Progenitor cell of endocrine pancreas (in vitro differentiated cells): Measurements from ENCODE around the gene KIF3B. TPM values are rescaled to one million over a fixed set of nuclear protein-coding genes. Genes with fewer than 3 reads are reported as not detected.

Source experiments
- DNase-seq: peaks from one replicate; pipeline ENCODE4 v3.0.0; 2021; ENCODE audit warnings: low spot score; ENCODE audit not compliant: unreplicated experiment
- H3K27ac Mint-ChIP-seq: 2 replicates; pipeline ENCODE4 v1.8.0; 2021; ENCODE audit warnings: mild to moderate bottlenecking, moderate library complexity, mixed read lengths
- H3K27me3 Mint-ChIP-seq: 2 replicates; pipeline ENCODE4 v1.8.0; 2021; ENCODE audit warnings: mixed read lengths
- H3K36me3 Mint-ChIP-seq: 2 replicates; pipeline ENCODE4 v1.8.0; 2022; ENCODE audit warnings: mixed read lengths; ENCODE audit not compliant: insufficient read depth
- H3K4me1 Mint-ChIP-seq: 2 replicates; pipeline ENCODE4 v1.8.0; 2021; ENCODE audit warnings: low read depth, mixed read lengths
- H3K4me3 Mint-ChIP-seq: 2 replicates; pipeline ENCODE4 v1.8.0; 2021; ENCODE audit warnings: low read depth, mild to moderate bottlenecking, moderate library complexity, mixed read lengths
- H3K9me3 Mint-ChIP-seq: 2 replicates; pipeline ENCODE4 v1.8.0; 2021; ENCODE audit warnings: low read depth, mixed read lengths
- CTCF ChIP-seq: fragments of 200-600 bp; sonication (generic); IDR thresholded peaks from one replicate; pipeline ENCODE4 v1.5.0; 2021; ENCODE audit warnings: antibody characterized with exemption, mild to moderate bottlenecking; ENCODE audit not compliant: unreplicated experiment
- total RNA-seq: library from RNA; stranded (reverse); gene quantifications from 2 replicates; pipeline ENCODE4 v1.2.1, GENCODE V29; 2021

Gene KIF3B
- total RNA-seq, 1 donor from 2014 or later, result 61.6 TPM

GRCh38 chr20:32297439-32297838 is 20.0 kb downstream of the KIF3B start:
- Mint-ChIP-seq H3K4me3 (no peak overlapping the region), H3K27ac (no peak overlapping the region), H3K27me3 (no peaks in the 10 kb centered on the region), H3K4me1 (peaks cover 28% of the 10 kb centered on the region), H3K36me3 (no peaks in the 10 kb centered on the region), H3K9me3 (no peaks in the 10 kb centered on the region)
- no peak for DNase-seq
- no peak for TF ChIP-seq CTCF

GRCh38 chr20:32300647-32301046 is 23.2 kb downstream of the KIF3B start:
- no peaks in the 10 kb centered on the region for H3K9me3 Mint-ChIP-seq
- TF ChIP-seq CTCF, result no peak
- peaks cover 27% of the 10 kb centered on the region for H3K4me1 Mint-ChIP-seq
- H3K27ac Mint-ChIP-seq, result peak overlapping the region; percentile 26
- peaks cover 1% of the 10 kb centered on the region for H3K36me3 Mint-ChIP-seq
- H3K4me3 Mint-ChIP-seq, result no peak overlapping the region
- H3K27me3 Mint-ChIP-seq, result no peaks in the 10 kb centered on the region
- DNase-seq, result no peak

GRCh38 chr20:32301719-32302506 is 24.5 kb downstream of the KIF3B start:
- DNase-seq, result no peak
- Mint-ChIP-seq H3K36me3 (peaks cover 1% of the 10 kb centered on the region), H3K4me3 (no peak overlapping the region), H3K27me3 (no peaks in the 10 kb centered on the region), H3K4me1 (peaks cover 26% of the 10 kb centered on the region), H3K27ac (peak overlapping the region; percentile 32), H3K9me3 (no peaks in the 10 kb centered on the region)
- TF ChIP-seq CTCF, result no peak

- Mint-ChIP-seq H3K9me3 (no peaks in the 10 kb centered on the region), H3K27me3 (no peaks in the 10 kb centered on the region), H3K4me3 (no peak overlapping the region), H3K4me1 (peaks cover 23% of the 10 kb centered on the region), H3K27ac (peak overlapping the region; percentile 32), H3K36me3 (peaks cover 1% of the 10 kb centered on the region)
- no peak for TF ChIP-seq CTCF
- DNase-seq, result no peak
These were observed 25.0 kb downstream of the KIF3B start for GRCh38 chr20:32302507-32302872.

- Mint-ChIP-seq H3K27ac (no peak overlapping the region), H3K4me1 (peaks cover 19% of the 10 kb centered on the region), H3K36me3 (peaks cover 1% of the 10 kb centered on the region), H3K27me3 (no peaks in the 10 kb centered on the region), H3K9me3 (no peaks in the 10 kb centered on the region), H3K4me3 (no peak overlapping the region)
- no peak for DNase-seq
- no peak for TF ChIP-seq CTCF
These were observed 26.8 kb downstream of the KIF3B start for GRCh38 chr20:32304131-32304746.
